ENCODE data around the gene MVB12B.
"Not testable (repeated sequence)": the region's sequence is repeated elsewhere in the genome, so short reads cannot be mapped to it uniquely, and the experiment has no call there.

MVB12B gene

DNA sequence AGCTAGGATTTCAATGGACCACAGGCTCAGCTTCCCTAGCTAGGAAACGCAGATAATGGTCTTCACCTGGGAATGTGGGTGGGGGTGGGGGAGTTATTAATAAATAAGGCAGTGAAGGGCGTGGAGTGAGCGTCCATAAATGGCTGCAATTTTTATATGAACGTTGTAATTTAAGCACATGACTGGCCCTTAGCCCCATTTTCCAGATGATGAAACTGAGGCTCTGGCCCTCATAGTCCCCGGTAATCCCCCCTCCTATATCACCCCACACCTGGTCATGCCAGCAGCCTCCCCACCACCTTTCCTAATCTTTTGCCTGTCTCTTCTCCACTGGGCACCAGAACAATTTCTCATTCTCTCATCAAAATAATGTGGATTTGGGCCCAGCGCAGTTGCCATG is 225.2 kb downstream of the MVB12B start:
- no peak for DNase-seq (ENCODE audit: low read depth in 3 of 3, low spot score in 1 of 3)

DNA sequence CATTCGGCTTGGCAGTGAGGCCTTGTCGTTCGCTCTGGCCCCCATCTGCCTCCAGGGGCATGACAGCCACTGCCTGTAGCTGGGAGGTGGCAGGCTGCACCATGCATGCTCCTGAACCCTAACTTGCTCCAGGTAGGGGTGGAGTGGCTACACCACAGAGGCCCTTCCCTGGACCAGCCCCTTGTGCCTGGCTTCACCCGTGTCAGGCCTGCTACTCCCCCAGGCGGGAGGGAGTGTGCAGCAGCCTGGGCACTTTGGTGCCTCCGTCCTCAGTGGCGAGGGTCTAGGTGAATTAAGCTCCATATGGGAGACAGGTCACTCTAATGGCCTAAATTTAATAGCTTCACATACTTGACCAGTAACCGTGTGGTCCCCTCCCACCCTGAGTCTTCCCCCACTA is 227.7 kb downstream of the MVB12B start:
- no peak for DNase-seq (ENCODE audit: low read depth in 3 of 3, low spot score in 1 of 3)

DNA sequence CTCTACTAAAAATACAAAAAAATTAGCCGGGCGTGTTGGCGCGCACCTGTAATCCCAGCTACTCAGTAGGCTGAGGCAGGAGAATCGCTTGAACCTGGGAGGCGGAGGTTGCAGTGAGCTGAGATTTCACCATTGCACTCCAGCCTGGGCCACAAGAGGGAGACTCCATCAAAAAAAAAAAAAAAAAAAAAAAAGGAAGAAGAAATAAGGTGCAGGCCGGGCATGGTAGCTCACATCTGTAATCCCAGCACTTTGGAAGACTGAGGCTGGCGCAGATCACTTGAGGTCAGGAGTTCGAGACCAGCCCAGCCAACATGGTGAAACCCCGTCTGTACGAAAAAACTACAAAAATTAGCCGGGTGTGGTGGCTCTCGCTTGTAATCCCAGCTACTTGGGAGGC is 228.8 kb downstream of the MVB12B start:
- DNase-seq (ENCODE audit: low read depth in 3 of 3, low spot score in 1 of 3), result not testable (repeated sequence)

All from stimulated activated CD4-positive, alpha-beta T cell treated with anti-CD3 and anti-CD28 coated beads, TNF-alpha, amount 100 ng/mL, for 1 hour (primary cell).